Measurements from ENCODE around the gene OPRL1.

The OPRL1 gene

GRCh38 chr20:64080013-64080812, at the start of gene OPRL1:
TSS of gene OPRL1 (plus strand) at chr20:64080082. CDS start at chr20:64092721, 12,639 bp downstream.
- Histone ChIP-seq H3K27me3 (replicated peaks; ENCODE audit: control insufficient read depth, insufficient read depth, low read length) (peaks cover 23% of the 10 kb centered on the region), H3K9ac (ENCODE audit: low read length) (peak within 1 kb of the TSS; percentile 89), H3K4me1 (ENCODE audit: control insufficient read depth, insufficient read depth, low read length) (peaks cover 23% of the 10 kb centered on the region), H3K4me3 (ENCODE audit: low read length) (peak within 1 kb of the TSS; percentile 84), H3K9me3 (ENCODE audit: control insufficient read depth, low read length) (no peaks in the 10 kb centered on the region), H3K36me3 (ENCODE audit: control insufficient read depth, insufficient read depth, low read length, severe bottlenecking) (no peaks in the 10 kb centered on the region)
- no peak for DNase-seq (ENCODE audit: low read depth)

GRCh38 chr20:64030371-64031134, 49.3 kb upstream of the OPRL1 start:
- H3K9me3 ChIP-seq (ENCODE audit: control insufficient read depth, low read length): no peaks in the 10 kb centered on the region
- H3K27me3 ChIP-seq (replicated peaks; ENCODE audit: control insufficient read depth, insufficient read depth, low read length): no peaks in the 10 kb centered on the region
- H3K4me3 ChIP-seq (ENCODE audit: low read length): no peak overlapping the region
- H3K9ac ChIP-seq (ENCODE audit: low read length): no peak overlapping the region
- no peak for DNase-seq (ENCODE audit: low read depth)
- H3K36me3 ChIP-seq (ENCODE audit: control insufficient read depth, insufficient read depth, low read length, severe bottlenecking): peaks cover 80% of the 10 kb centered on the region
- peaks cover 5% of the 10 kb centered on the region for H3K4me1 ChIP-seq (ENCODE audit: control insufficient read depth, insufficient read depth, low read length)

- H3K36me3 ChIP-seq (ENCODE audit: control insufficient read depth, insufficient read depth, low read length, severe bottlenecking): peaks cover 67% of the 10 kb centered on the region
- no peak overlapping the region for H3K9ac ChIP-seq (ENCODE audit: low read length)
- no peaks in the 10 kb centered on the region for H3K27me3 ChIP-seq (replicated peaks; ENCODE audit: control insufficient read depth, insufficient read depth, low read length)
- DNase-seq (ENCODE audit: low read depth): no peak
- H3K9me3 ChIP-seq (ENCODE audit: control insufficient read depth, low read length): no peaks in the 10 kb centered on the region
- peaks cover 10% of the 10 kb centered on the region for H3K4me1 ChIP-seq (ENCODE audit: control insufficient read depth, insufficient read depth, low read length)
- no peak overlapping the region for H3K4me3 ChIP-seq (ENCODE audit: low read length)
Measured at GRCh38 chr20:64031822-64032314, 48.0 kb upstream of the OPRL1 start.

- H3K4me3 ChIP-seq (ENCODE audit: low read length): no peak overlapping the region
- peaks cover 56% of the 10 kb centered on the region for H3K36me3 ChIP-seq (ENCODE audit: control insufficient read depth, insufficient read depth, low read length, severe bottlenecking)
- no peak overlapping the region for H3K9ac ChIP-seq (ENCODE audit: low read length)
- H3K9me3 ChIP-seq (ENCODE audit: control insufficient read depth, low read length): no peaks in the 10 kb centered on the region
- no peak for DNase-seq (ENCODE audit: low read depth)
- peaks cover 10% of the 10 kb centered on the region for H3K4me1 ChIP-seq (ENCODE audit: control insufficient read depth, insufficient read depth, low read length)
- no peaks in the 10 kb centered on the region for H3K27me3 ChIP-seq (replicated peaks; ENCODE audit: control insufficient read depth, insufficient read depth, low read length)
Measured at GRCh38 chr20:64032706-64033624, 46.9 kb upstream of the OPRL1 start.

GRCh38 chr20:64033981-64034493, 45.8 kb upstream of the OPRL1 start:
- H3K4me1 ChIP-seq (ENCODE audit: control insufficient read depth, insufficient read depth, low read length): peaks cover 10% of the 10 kb centered on the region
- H3K36me3 ChIP-seq (ENCODE audit: control insufficient read depth, insufficient read depth, low read length, severe bottlenecking): peaks cover 45% of the 10 kb centered on the region
- H3K9ac ChIP-seq (ENCODE audit: low read length): no peak overlapping the region
- no peak for DNase-seq (ENCODE audit: low read depth)
- no peak overlapping the region for H3K4me3 ChIP-seq (ENCODE audit: low read length)
- no peaks in the 10 kb centered on the region for H3K9me3 ChIP-seq (ENCODE audit: control insufficient read depth, low read length)
- H3K27me3 ChIP-seq (replicated peaks; ENCODE audit: control insufficient read depth, insufficient read depth, low read length): no peaks in the 10 kb centered on the region

- Histone ChIP-seq H3K9me3 (ENCODE audit: control insufficient read depth, low read length) (no peaks in the 10 kb centered on the region), H3K27me3 (replicated peaks; ENCODE audit: control insufficient read depth, insufficient read depth, low read length) (peaks cover 11% of the 10 kb centered on the region), H3K36me3 (ENCODE audit: control insufficient read depth, insufficient read depth, low read length, severe bottlenecking) (peaks cover 32% of the 10 kb centered on the region), H3K9ac (ENCODE audit: low read length) (no peak overlapping the region), H3K4me3 (ENCODE audit: low read length) (no peak overlapping the region), H3K4me1 (ENCODE audit: control insufficient read depth, insufficient read depth, low read length) (peaks cover 13% of the 10 kb centered on the region)
- DNase-seq (ENCODE audit: low read depth): no peak
Measured at GRCh38 chr20:64035066-64035932, 44.6 kb upstream of the OPRL1 start.

GRCh38 chr20:64035933-64036345, 43.9 kb upstream of the OPRL1 start, which contains the start of gene C20orf204:
TSS of gene C20orf204 (plus strand) at chr20:64036182. CDS start at chr20:64036324, 142 bp downstream.
- Histone ChIP-seq H3K9me3 (ENCODE audit: control insufficient read depth, low read length) (no peaks in the 10 kb centered on the region), H3K4me3 (ENCODE audit: low read length) (no peak within 1 kb of the TSS), H3K27me3 (replicated peaks; ENCODE audit: control insufficient read depth, insufficient read depth, low read length) (peaks cover 18% of the 10 kb centered on the region), H3K4me1 (ENCODE audit: control insufficient read depth, insufficient read depth, low read length) (peaks cover 13% of the 10 kb centered on the region), H3K9ac (ENCODE audit: low read length) (no peak within 1 kb of the TSS), H3K36me3 (ENCODE audit: control insufficient read depth, insufficient read depth, low read length, severe bottlenecking) (peaks cover 26% of the 10 kb centered on the region)
- DNase-seq (ENCODE audit: low read depth): no peak

- DNase-seq (ENCODE audit: low read depth): no peak
- H3K9me3 ChIP-seq (ENCODE audit: control insufficient read depth, low read length): no peaks in the 10 kb centered on the region
- H3K36me3 ChIP-seq (ENCODE audit: control insufficient read depth, insufficient read depth, low read length, severe bottlenecking): peaks cover 22% of the 10 kb centered on the region
- H3K27me3 ChIP-seq (replicated peaks; ENCODE audit: control insufficient read depth, insufficient read depth, low read length): peaks cover 20% of the 10 kb centered on the region
- H3K4me1 ChIP-seq (ENCODE audit: control insufficient read depth, insufficient read depth, low read length): peaks cover 13% of the 10 kb centered on the region
- no peak overlapping the region for H3K4me3 ChIP-seq (ENCODE audit: low read length)
- H3K9ac ChIP-seq (ENCODE audit: low read length): no peak overlapping the region
Measured at GRCh38 chr20:64036346-64037198, 43.3 kb upstream of the OPRL1 start.

- Histone ChIP-seq H3K4me3 (ENCODE audit: low read length) (no peak overlapping the region), H3K9ac (ENCODE audit: low read length) (no peak overlapping the region), H3K36me3 (ENCODE audit: control insufficient read depth, insufficient read depth, low read length, severe bottlenecking) (peaks cover 16% of the 10 kb centered on the region), H3K9me3 (ENCODE audit: control insufficient read depth, low read length) (no peaks in the 10 kb centered on the region), H3K4me1 (ENCODE audit: control insufficient read depth, insufficient read depth, low read length) (peaks cover 13% of the 10 kb centered on the region), H3K27me3 (replicated peaks; ENCODE audit: control insufficient read depth, insufficient read depth, low read length) (peaks cover 24% of the 10 kb centered on the region)
- no peak for DNase-seq (ENCODE audit: low read depth)
Measured at GRCh38 chr20:64037199-64037497, 42.7 kb upstream of the OPRL1 start.

All from adipocyte (in vitro differentiated cells).